Measurements from ENCODE around the gene CSMD2.
A peak's percentile ranks its signal among the peaks of the same experiment; 100 is the strongest.

GRCh38 chr1:34162852-34163766 lies 1.9 kb downstream of the CSMD2 start:
- TF ChIP-seq CTCF (IDR thresholded peaks at IDR 0.05) (peak; percentile 55), JUND (IDR thresholded peaks at IDR 0.05) (no peak), POLR2AphosphoS5 (IDR thresholded peaks at IDR 0.05; ENCODE audit: low read depth, low read length) (no peak), RXRA (IDR thresholded peaks at IDR 0.05; ENCODE audit: borderline replicate concordance, low read depth) (no peak), REST (IDR thresholded peaks at IDR 0.05; ENCODE audit: low read depth, low read length) (no peak), MAX (IDR thresholded peaks at IDR 0.05; ENCODE audit: low read depth) (no peak), ZBTB33 (IDR thresholded peaks at IDR 0.05; ENCODE audit: borderline replicate concordance, low read depth) (no peak), FOXM1 (IDR thresholded peaks at IDR 0.05; ENCODE audit: low read depth) (no peak), GATA2 (CRISPR knock-in tag; IDR thresholded peaks at IDR 0.05) (no peak), EP300 (IDR thresholded peaks at IDR 0.05; ENCODE audit: borderline replicate concordance in 1 of 2, low read depth in 1 of 2, low read length in 1 of 2) (no peak), NFIC (IDR thresholded peaks at IDR 0.05; ENCODE audit: borderline replicate concordance) (no peak), CHD2 (IDR thresholded peaks at IDR 0.05; ENCODE audit: low read length, partially characterized antibody) (no peak)
